ENCODE measurements around the gene TEKT2. TPM values are rescaled to one million over a fixed set of nuclear protein-coding genes. Genes with fewer than 3 reads are reported as not detected.

Gene TEKT2
- total and polyA plus RNA-seq, 2 donors (not counting 1 experiment from before 2014, with no cell fraction given): 0.09 to 0.50 TPM

GRCh38 chr1:36096500-36097432, 12.9 kb downstream of the TEKT2 start:
- Histone ChIP-seq H3K27me3 (ENCODE audit: control insufficient read depth, insufficient read depth, low read length) (no peaks in the 10 kb centered on the region), H3K79me2 (ENCODE audit: control insufficient read depth, insufficient read depth, low read length) (peaks cover 3% of the 10 kb centered on the region), H4K20me1 (ENCODE audit: control insufficient read depth, extremely low read depth, insufficient read depth, low read length) (no peaks in the 10 kb centered on the region), H3K4me2 (ENCODE audit: extremely low read depth, insufficient read depth, low read length) (no peak overlapping the region), H3K27ac (ENCODE audit: insufficient read depth, low read length) (no peak overlapping the region), H3K9me3 (ENCODE audit: control insufficient read depth, insufficient read depth, low read depth, low read length) (no peaks in the 10 kb centered on the region), H3K4me3 (replicated peaks in 1 of 4; ENCODE audit: control extremely low read depth in 1 of 4, insufficient read depth in 1 of 4, low read depth in 3 of 4, low read length in 4 of 4) (no peak overlapping the region), H3K36me3 (ENCODE audit: control insufficient read depth, insufficient read depth, low read length) (peaks cover 32% of the 10 kb centered on the region), H3K9ac (ENCODE audit: insufficient read depth, low read length) (no peak overlapping the region), H3K4me1 (ENCODE audit: control insufficient read depth, extremely low read depth, insufficient read depth, low read length) (peaks cover 4% of the 10 kb centered on the region), H2AFZ (ENCODE audit: low read length) (no peak overlapping the region)
- TF ChIP-seq EZH2 (IDR thresholded peaks at IDR 0.05; ENCODE audit: low read length, missing control alignments): no peak
- TF ChIP-seq CTCF (conservative IDR thresholded peaks at IDR 0.05 in 1 of 2, IDR thresholded peaks at IDR 0.05 in 1 of 2; ENCODE audit: low read depth in 1 of 2, low read length in 2 of 2): peak in 1 of 2 donors; percentile 29
- DNase-seq (ENCODE audit: low read depth in 2 of 2): no peak

GRCh38 chr1:36097693-36098585, 14.0 kb downstream of the TEKT2 start:
- Histone ChIP-seq H3K79me2 (ENCODE audit: control insufficient read depth, insufficient read depth, low read length) (no peaks in the 10 kb centered on the region), H3K9me3 (ENCODE audit: control insufficient read depth, insufficient read depth, low read depth, low read length) (no peaks in the 10 kb centered on the region), H3K9ac (ENCODE audit: insufficient read depth, low read length) (no peak overlapping the region), H3K4me2 (ENCODE audit: extremely low read depth, insufficient read depth, low read length) (no peak overlapping the region), H3K27ac (ENCODE audit: insufficient read depth, low read length) (no peak overlapping the region), H3K4me1 (ENCODE audit: control insufficient read depth, extremely low read depth, insufficient read depth, low read length) (peaks cover 4% of the 10 kb centered on the region), H3K4me3 (replicated peaks in 1 of 4; ENCODE audit: control extremely low read depth in 1 of 4, insufficient read depth in 1 of 4, low read depth in 3 of 4, low read length in 4 of 4) (no peak overlapping the region), H3K36me3 (ENCODE audit: control insufficient read depth, insufficient read depth, low read length) (peaks cover 21% of the 10 kb centered on the region), H2AFZ (ENCODE audit: low read length) (no peak overlapping the region), H4K20me1 (ENCODE audit: control insufficient read depth, extremely low read depth, insufficient read depth, low read length) (no peaks in the 10 kb centered on the region), H3K27me3 (ENCODE audit: control insufficient read depth, insufficient read depth, low read length) (no peaks in the 10 kb centered on the region)
- TF ChIP-seq CTCF (conservative IDR thresholded peaks at IDR 0.05 in 1 of 2, IDR thresholded peaks at IDR 0.05 in 1 of 2; ENCODE audit: low read depth in 1 of 2, low read length in 2 of 2) (no peak), EZH2 (IDR thresholded peaks at IDR 0.05; ENCODE audit: low read length, missing control alignments) (no peak)
- no peak for DNase-seq (ENCODE audit: low read depth in 2 of 2)

Data from fibroblast of lung (primary cell).